Measurements from ENCODE around the gene CUL7.

DNA sequence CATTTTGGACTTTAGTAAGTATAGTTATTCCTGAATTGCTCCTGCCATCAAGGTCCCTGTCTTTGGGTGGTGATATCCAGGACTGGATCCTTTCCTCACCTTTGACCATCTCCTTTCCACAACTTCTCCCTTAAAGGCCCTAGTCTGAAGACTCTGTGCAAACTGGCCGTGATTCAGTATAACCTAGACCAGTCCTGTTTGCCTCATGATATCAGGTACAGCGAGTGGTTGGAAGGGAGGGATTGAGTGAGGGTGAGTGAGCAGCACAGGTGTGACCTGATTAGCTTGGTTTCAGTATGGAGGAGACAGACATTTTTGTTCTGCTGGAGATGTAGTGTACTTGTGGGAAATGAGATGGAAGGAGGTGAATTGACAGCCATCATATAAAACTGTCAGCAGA lies 34.5 kb downstream of the CUL7 start:
- TF ChIP-seq, protein P1, sequence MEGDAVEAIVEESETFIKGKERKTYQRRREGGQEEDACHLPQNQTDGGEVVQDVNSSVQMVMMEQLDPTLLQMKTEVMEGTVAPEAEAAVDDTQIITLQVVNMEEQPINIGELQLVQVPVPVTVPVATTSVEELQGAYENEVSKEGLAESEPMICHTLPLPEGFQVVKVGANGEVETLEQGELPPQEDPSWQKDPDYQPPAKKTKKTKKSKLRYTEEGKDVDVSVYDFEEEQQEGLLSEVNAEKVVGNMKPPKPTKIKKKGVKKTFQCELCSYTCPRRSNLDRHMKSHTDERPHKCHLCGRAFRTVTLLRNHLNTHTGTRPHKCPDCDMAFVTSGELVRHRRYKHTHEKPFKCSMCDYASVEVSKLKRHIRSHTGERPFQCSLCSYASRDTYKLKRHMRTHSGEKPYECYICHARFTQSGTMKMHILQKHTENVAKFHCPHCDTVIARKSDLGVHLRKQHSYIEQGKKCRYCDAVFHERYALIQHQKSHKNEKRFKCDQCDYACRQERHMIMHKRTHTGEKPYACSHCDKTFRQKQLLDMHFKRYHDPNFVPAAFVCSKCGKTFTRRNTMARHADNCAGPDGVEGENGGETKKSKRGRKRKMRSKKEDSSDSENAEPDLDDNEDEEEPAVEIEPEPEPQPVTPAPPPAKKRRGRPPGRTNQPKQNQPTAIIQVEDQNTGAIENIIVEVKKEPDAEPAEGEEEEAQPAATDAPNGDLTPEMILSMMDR (IDR thresholded peaks at IDR 0.05) = no peak
- TF ChIP-seq POLR2A (IDR thresholded peaks at IDR 0.05) = no peak

All from body of pancreas (tissue), 4 donors.